IMR-90 (cell line): ENCODE data around the gene OSER1. TPM values are rescaled to one million over a fixed set of nuclear protein-coding genes. Genes with fewer than 3 reads are reported as not detected.
"Not testable (repeated sequence)": the region's sequence is repeated elsewhere in the genome, so short reads cannot be mapped to it uniquely, and the experiment has no call there.

Source experiments
- ATAC-seq: fragments of 200-7000 bp; cut with Tn5 transposase; 2 replicates; pipeline ENCODE4 v1.9.1; 2020; ENCODE audit warnings: low read depth, mild to moderate bottlenecking, moderate library complexity
- BruUV-seq: library from RNA; stranded (reverse); fragments of 400-500 nt; replicated peaks from 2 replicates; lab custom pipeline; 2021; lab: Mats Ljungman, UMichigan
- CTCF ChIA-PET: fragments of 300-600 bp; formaldehyde crosslinking; extraction: SDS; loops from one replicate; lab custom pipeline; 2021; ENCODE audit warnings: antibody characterized with exemption; lab: Yijun Ruan, JAX
- POLR2A ChIA-PET: fragments of 300-600 bp; sonication (Branson Sonifier 250); formaldehyde crosslinking; loops from one replicate; lab custom pipeline; 2022; ENCODE audit warnings: antibody characterized with exemption; ENCODE audit not compliant: unreplicated experiment; lab: Charles Lee
- DNase-seq: peaks from one replicate; pipeline ENCODE4 v3.0.0; 2013
- H2AFZ ChIP-seq: replicated peaks from 2 replicates; pipeline ENCODE3; 2013; ENCODE audit warnings: low read length, mild to moderate bottlenecking; ENCODE audit not compliant: poor library complexity
- H2AK5ac ChIP-seq: 2 replicates; pipeline ENCODE4 v1.6.1; 2013; ENCODE audit warnings: low read depth, low read length, inconsistent platforms
- H2AK9ac ChIP-seq: replicated peaks from 2 replicates; pipeline ENCODE3; 2013; ENCODE audit warnings: mild to moderate bottlenecking, low read depth, low read length, moderate library complexity; ENCODE audit not compliant: poor library complexity
- H2BK120ac ChIP-seq: 2 replicates; pipeline ENCODE4 v1.6.1; 2013; ENCODE audit warnings: low read depth, low read length, inconsistent platforms
- H2BK15ac ChIP-seq: 3 replicates; pipeline ENCODE4 v1.6.1; 2013; ENCODE audit warnings: low read depth, low read length, inconsistent platforms
- H2BK20ac ChIP-seq: 2 replicates; pipeline ENCODE4 v1.6.1; 2013; ENCODE audit warnings: low read depth, mild to moderate bottlenecking, inconsistent platforms, low read length, moderate library complexity
- H2BK5ac ChIP-seq: 2 replicates; pipeline ENCODE4 v1.6.1; 2013; ENCODE audit warnings: mild to moderate bottlenecking, low read depth, low read length, inconsistent platforms; ENCODE audit not compliant: poor library complexity, severe bottlenecking
- H3K14ac ChIP-seq: replicated peaks from 2 replicates; pipeline ENCODE4 v1.6.1; 2013; ENCODE audit warnings: low read depth, low read length, inconsistent platforms
- H3K18ac ChIP-seq: 2 replicates; pipeline ENCODE4 v1.6.1; 2013; ENCODE audit warnings: low read depth, low read length, control low read depth
- H3K23ac ChIP-seq: 2 replicates; pipeline ENCODE4 v1.6.1; 2013; ENCODE audit warnings: low read depth, low read length, inconsistent platforms
- H3K27ac ChIP-seq: 2 replicates; pipeline ENCODE4 v1.5.1; 2013; ENCODE audit warnings: mild to moderate bottlenecking, control low read depth, low read length; ENCODE audit not compliant: insufficient read depth
- H3K27me3 ChIP-seq: 2 replicates; pipeline ENCODE4 v1.6.1; 2013; ENCODE audit warnings: low read length; ENCODE audit not compliant: control insufficient read depth, insufficient read depth
- H3K36me3 ChIP-seq: 2 replicates; pipeline ENCODE4 v1.6.1; 2013; ENCODE audit warnings: low read length, mixed read lengths; ENCODE audit not compliant: control insufficient read depth, insufficient read depth
- H3K4ac ChIP-seq: 2 replicates; pipeline ENCODE4 v1.6.1; 2013; ENCODE audit warnings: low read depth, low read length, inconsistent platforms
- H3K4me1 ChIP-seq: 2 replicates; pipeline ENCODE4 v1.6.1; 2013; ENCODE audit warnings: low read length, mixed read lengths; ENCODE audit not compliant: control insufficient read depth, insufficient read depth
- H3K4me2 ChIP-seq: 2 replicates; pipeline ENCODE4 v1.6.1; 2013; ENCODE audit warnings: low read depth, mild to moderate bottlenecking, control low read depth, low read length, moderate library complexity
- H3K4me3 ChIP-seq: 2 replicates; pipeline ENCODE4 v1.5.1; 2013; ENCODE audit warnings: low read depth, mild to moderate bottlenecking, control low read depth, low read length, moderate library complexity; ENCODE audit not compliant: insufficient read depth
- H3K56ac ChIP-seq: 2 replicates; pipeline ENCODE4 v1.6.1; 2013; ENCODE audit warnings: low read length, inconsistent platforms; ENCODE audit not compliant: insufficient read depth; ENCODE audit errors: extremely low read depth
- H3K79me1 ChIP-seq, 2 experiments: 2 replicates each; pipeline ENCODE4 v1.6.1; 2013; ENCODE audit warnings: low read length in 2 of 2, inconsistent platforms in 1 of 2, low read depth in 1 of 2
- H3K9ac ChIP-seq: 2 replicates; pipeline ENCODE4 v1.6.1; 2013; ENCODE audit warnings: low read depth, low read length, control low read depth
- H3K9me1 ChIP-seq: 2 replicates; pipeline ENCODE4 v1.6.1; 2013; ENCODE audit warnings: low read length, inconsistent platforms; ENCODE audit not compliant: insufficient read depth
- H3K9me3 ChIP-seq: 2 replicates; pipeline ENCODE4 v1.6.1; 2013; ENCODE audit warnings: low read length; ENCODE audit not compliant: control insufficient read depth, insufficient read depth
- H4K20me1 ChIP-seq: 2 replicates; pipeline ENCODE4 v1.6.1; 2013; ENCODE audit warnings: low read length, inconsistent platforms; ENCODE audit not compliant: insufficient read depth
- H4K5ac ChIP-seq: 2 replicates; pipeline ENCODE4 v1.6.1; 2013; ENCODE audit warnings: mild to moderate bottlenecking, low read depth, low read length, control low read depth
- H4K8ac ChIP-seq, 2 experiments: 2 replicates each; pipeline ENCODE4 v1.6.1; 2013; ENCODE audit warnings: low read depth in 2 of 2, low read length in 2 of 2, control low read depth in 1 of 2, inconsistent platforms in 1 of 2
- H4K91ac ChIP-seq: 2 replicates; pipeline ENCODE4 v1.6.1; 2013; ENCODE audit warnings: low read depth, low read length, inconsistent platforms; ENCODE audit not compliant: insufficient read depth
- WGBS, 2 experiments: methylation state at CpG; one replicate each; pipeline versions ENCODE4 v1.1.5 to v1.1.7; 2013; ENCODE audit warnings: missing lambda C conversion rate in 2 of 2; ENCODE audit not compliant: insufficient read length in 1 of 2; ENCODE audit errors: extremely low coverage in 2 of 2; 5-methylcytosine and 5-hydroxymethylcytosine counted together
- dilution Hi-C: fragments of 300-500 bp; cut with HindIII; formaldehyde crosslinking; loops from one replicate; pipeline ENCODE4 v1.14.3; 2018; ENCODE audit warnings: low sequenced_read_pairs; ENCODE audit not compliant: unreplicated experiment
- in situ Hi-C: fragments of 300-500 bp; cut with MboI; formaldehyde crosslinking; loops from 3 replicates; pipeline ENCODE4 v1.14.3; 2019; ENCODE audit warnings: low sequenced_read_pairs, inconsistent platforms, mixed read lengths
- intact Hi-C: fragments of 100-400 bp; cut with micrococcal nuclease; formaldehyde crosslinking; loops from 2 replicates; pipeline ENCODE4 v1.10.0; 2022
- polyA plus RNA-seq, 3 experiments: library from polyadenylated mRNA; depleted of rRNA; stranded (reverse); fragments of >200 nt; gene quantifications; 2 replicates each; pipeline ENCODE4 v1.2.3, GENCODE V29; 2012; ENCODE audit warnings: low replicate concordance in 1 of 3
- total RNA-seq: library from RNA; depleted of rRNA; stranded (reverse); fragments of >200 nt; gene quantifications from 2 replicates; pipeline ENCODE4 v1.2.3, GENCODE V29; 2012

The OSER1 gene
- total and polyA plus RNA-seq, 2 of the 4 experiments (the other 2 are of a cell fraction) = 32.6 to 70.6 TPM

- WGBS, 2 experiments = no CpG with 5 or more reads among the region's 5 CpGs
- BruUV-seq, H2AK9ac ChIP-seq, H2AK5ac ChIP-seq, H3K27me3 ChIP-seq, H3K56ac ChIP-seq, H4K91ac ChIP-seq, H2BK20ac ChIP-seq, ATAC-seq, H3K4me2 ChIP-seq, H2AFZ ChIP-seq, H2BK5ac ChIP-seq, dilution Hi-C loops, H3K14ac ChIP-seq, DNase-seq, H3K36me3 ChIP-seq, H3K4ac ChIP-seq, H3K9me1 ChIP-seq, in situ Hi-C loops, H4K20me1 ChIP-seq, H4K8ac ChIP-seq, H2BK15ac ChIP-seq, H3K23ac ChIP-seq, H3K18ac ChIP-seq, H3K4me3 ChIP-seq, H3K27ac ChIP-seq, POLR2A ChIA-PET, H4K5ac ChIP-seq, H3K9ac ChIP-seq, intact Hi-C loops, H2BK120ac ChIP-seq, H3K79me1 ChIP-seq, H3K9me3 ChIP-seq: not testable (repeated sequence)
- peaks cover 12% of the 10 kb centered on the region for H3K4me1 ChIP-seq
- CTCF ChIA-PET = interaction anchor here (5.6 kb wide), 1 partner anchor 76 kb away, joined by 67 read pairs; no protein-coding TSS in a partner anchor
These were observed 18.9 kb downstream of the OSER1 start for GRCh38 chr20:44191640-44192039.
